PC-9 (cell line): ENCODE data around the gene SETD6. TPM values are rescaled to one million over a fixed set of nuclear protein-coding genes. Genes with fewer than 3 reads are reported as not detected.
"Not testable (repeated sequence)": the region's sequence is repeated elsewhere in the genome, so short reads cannot be mapped to it uniquely, and the experiment has no call there.

Experiments
- BruUV-seq: library from RNA; stranded (reverse); fragments of 400-500 nt; replicated peaks from 2 replicates; lab custom pipeline; 2021; lab: Mats Ljungman, UMichigan
- CTCF ChIA-PET: fragments of 300-600 bp; sonication (Branson Sonifier 250); formaldehyde crosslinking; loops from one replicate; lab custom pipeline; 2022; ENCODE audit warnings: antibody characterized with exemption; lab: Charles Lee
- POLR2A ChIA-PET: fragments of 300-600 bp; sonication (Branson Sonifier 250); formaldehyde crosslinking; loops from one replicate; lab custom pipeline; 2022; ENCODE audit warnings: antibody characterized with exemption; ENCODE audit not compliant: unreplicated experiment; lab: Charles Lee
- DNase-seq, 2 experiments: peaks; one replicate each; pipeline versions ENCODE4 v3.0.0 to v3.0.0-alpha.2; 2015 to 2022; ENCODE audit warnings: mixed read lengths in 1 of 2
- H2AFZ ChIP-seq: fragments of 200-600 bp; sonication (generic); 2 replicates; pipeline ENCODE4 v1.8.1; 2017; ENCODE audit warnings: antibody characterized with exemption
- H3F3A ChIP-seq: fragments of 200-600 bp; sonication (generic); 2 replicates; pipeline ENCODE4 v1.8.1; 2017; ENCODE audit warnings: antibody characterized with exemption, mild to moderate bottlenecking, low read depth; ENCODE audit not compliant: insufficient read depth
- H3K27ac ChIP-seq: fragments of 200-600 bp; sonication (generic); 2 replicates; pipeline ENCODE4 v1.6.1; 2016; ENCODE audit warnings: mixed run types
- H3K27me3 ChIP-seq: fragments of 200-600 bp; sonication (generic); 2 replicates; pipeline ENCODE4 v1.6.1; 2016; ENCODE audit warnings: low read depth, mixed run types; ENCODE audit not compliant: insufficient read depth
- H3K36me3 ChIP-seq: fragments of 200-600 bp; sonication (generic); 2 replicates; pipeline ENCODE4 v1.6.1; 2016; ENCODE audit warnings: low read depth, mixed run types
- H3K4me1 ChIP-seq: fragments of 200-600 bp; sonication (generic); replicated peaks from 2 replicates; pipeline ENCODE4 v1.6.1; 2016; ENCODE audit warnings: mixed run types; ENCODE audit not compliant: insufficient read depth
- H3K4me2 ChIP-seq: fragments of 200-600 bp; sonication (generic); 2 replicates; pipeline ENCODE4 v1.6.1; 2017; ENCODE audit warnings: mixed run types
- H3K4me3 ChIP-seq: fragments of 200-600 bp; sonication (generic); 2 replicates; pipeline ENCODE4 v1.6.1; 2016; ENCODE audit warnings: mixed run types
- H3K79me2 ChIP-seq: fragments of 200-600 bp; sonication (generic); 2 replicates; pipeline ENCODE4 v1.6.1; 2017; ENCODE audit warnings: low read depth, mixed run types
- H3K9me2 ChIP-seq: fragments of 200-600 bp; sonication (generic); 2 replicates; pipeline ENCODE4 v1.8.1; 2017; ENCODE audit warnings: mild to moderate bottlenecking; ENCODE audit not compliant: insufficient read depth
- H3K9me3 ChIP-seq: fragments of 200-600 bp; sonication (generic); 2 replicates; pipeline ENCODE4 v1.8.1; 2016; ENCODE audit warnings: low read depth; ENCODE audit not compliant: insufficient read depth
- H4K20me1 ChIP-seq: fragments of 200-600 bp; sonication (generic); 2 replicates; pipeline ENCODE4 v1.8.1; 2017; ENCODE audit not compliant: insufficient read depth
- EZH2 ChIP-seq: fragments of 200-600 bp; sonication (generic); IDR thresholded peaks from 2 replicates; pipeline ENCODE4 v1.8.0; 2017; ENCODE audit warnings: antibody characterized with exemption, low read depth
- intact Hi-C: fragments of 100-400 bp; cut with micrococcal nuclease; formaldehyde crosslinking; loops from one replicate; pipeline ENCODE4 v1.10.0; 2022; ENCODE audit not compliant: unreplicated experiment
- total RNA-seq: library from RNA; stranded (reverse); gene quantifications from 2 replicates; pipeline ENCODE4 v1.2.3, GENCODE V29; 2021
- TF ChIP-seq, protein P1 (sequence below): fragments of 200-600 bp; sonication (generic); conservative IDR thresholded peaks from 2 replicates; pipeline ENCODE4 v1.6.1; 2017; ENCODE audit warnings: mixed run types, antibody characterized with exemption, mild to moderate bottlenecking, moderate library complexity

SETD6 gene
- total RNA-seq, 1 experiment from 2014 or later: 21.4 TPM

DNA sequence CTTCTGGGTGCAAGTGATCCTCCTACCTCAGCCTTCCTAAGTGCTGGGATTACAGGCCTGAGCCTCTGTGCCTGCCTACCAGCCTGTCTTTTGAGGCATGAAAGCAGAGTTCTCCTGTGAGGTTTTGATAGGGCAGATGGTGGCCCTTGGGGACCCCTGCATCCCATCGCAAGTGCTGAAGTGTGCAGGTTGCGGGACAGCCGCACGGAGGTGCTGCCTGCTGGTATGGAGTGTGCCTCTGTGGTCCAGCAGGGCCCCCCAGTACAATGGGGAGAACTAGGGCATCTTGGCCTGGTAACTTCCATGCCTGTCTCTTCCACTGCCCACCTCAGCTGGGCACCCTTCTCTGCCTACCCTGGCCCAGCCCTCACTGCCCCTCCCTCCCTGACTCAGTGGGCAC is 25.3 kb upstream of the SETD6 start:
- ChIA-PET POLR2A (no interaction called here), CTCF (no interaction called here)
- Histone ChIP-seq H3K27ac (no peak overlapping the region), H3K27me3 (no peaks in the 10 kb centered on the region), H3K4me3 (no peak overlapping the region), H2AFZ (no peak overlapping the region), H3K4me1 (no peaks in the 10 kb centered on the region), H3K9me3 (no peaks in the 10 kb centered on the region), H3K36me3 (no peaks in the 10 kb centered on the region), H3F3A (no peaks in the 10 kb centered on the region), H3K4me2 (no peak overlapping the region), H4K20me1 (no peaks in the 10 kb centered on the region), H3K9me2 (no peaks in the 10 kb centered on the region), H3K79me2 (no peaks in the 10 kb centered on the region)
- DNase-seq: no peak
- BruUV-seq: no TSS peak
- TF ChIP-seq, protein P1, sequence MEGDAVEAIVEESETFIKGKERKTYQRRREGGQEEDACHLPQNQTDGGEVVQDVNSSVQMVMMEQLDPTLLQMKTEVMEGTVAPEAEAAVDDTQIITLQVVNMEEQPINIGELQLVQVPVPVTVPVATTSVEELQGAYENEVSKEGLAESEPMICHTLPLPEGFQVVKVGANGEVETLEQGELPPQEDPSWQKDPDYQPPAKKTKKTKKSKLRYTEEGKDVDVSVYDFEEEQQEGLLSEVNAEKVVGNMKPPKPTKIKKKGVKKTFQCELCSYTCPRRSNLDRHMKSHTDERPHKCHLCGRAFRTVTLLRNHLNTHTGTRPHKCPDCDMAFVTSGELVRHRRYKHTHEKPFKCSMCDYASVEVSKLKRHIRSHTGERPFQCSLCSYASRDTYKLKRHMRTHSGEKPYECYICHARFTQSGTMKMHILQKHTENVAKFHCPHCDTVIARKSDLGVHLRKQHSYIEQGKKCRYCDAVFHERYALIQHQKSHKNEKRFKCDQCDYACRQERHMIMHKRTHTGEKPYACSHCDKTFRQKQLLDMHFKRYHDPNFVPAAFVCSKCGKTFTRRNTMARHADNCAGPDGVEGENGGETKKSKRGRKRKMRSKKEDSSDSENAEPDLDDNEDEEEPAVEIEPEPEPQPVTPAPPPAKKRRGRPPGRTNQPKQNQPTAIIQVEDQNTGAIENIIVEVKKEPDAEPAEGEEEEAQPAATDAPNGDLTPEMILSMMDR: no peak
- no peak for TF ChIP-seq EZH2
- intact Hi-C loops: no loop called here

DNA sequence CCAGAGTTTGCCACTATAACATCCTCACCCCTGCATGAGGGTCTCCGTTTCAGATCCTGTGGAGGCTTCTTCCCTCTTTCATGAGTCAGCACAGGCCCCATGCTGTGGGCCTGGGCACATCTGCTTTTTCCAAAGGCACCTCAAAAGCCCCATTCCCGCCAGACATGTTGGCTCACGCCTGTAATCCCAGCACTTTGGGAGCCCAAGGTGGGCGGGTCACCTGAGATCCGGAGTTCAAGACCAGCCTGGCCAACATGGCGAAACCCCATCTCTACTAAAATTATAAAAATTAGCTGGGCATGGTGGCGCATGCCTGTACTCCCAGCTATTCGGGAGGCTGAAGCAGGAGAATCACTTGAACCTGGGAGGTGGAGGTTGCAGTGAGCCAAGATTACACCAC is 24.8 kb upstream of the SETD6 start:
- H3K4me3 ChIP-seq, H3K36me3 ChIP-seq, H3K9me3 ChIP-seq, H3K4me2 ChIP-seq, POLR2A ChIA-PET, H3F3A ChIP-seq, BruUV-seq, DNase-seq, H3K27ac ChIP-seq, H3K27me3 ChIP-seq, H2AFZ ChIP-seq, intact Hi-C loops, H4K20me1 ChIP-seq, H3K79me2 ChIP-seq, CTCF ChIA-PET, H3K4me1 ChIP-seq, H3K9me2 ChIP-seq: not testable (repeated sequence)

DNA sequence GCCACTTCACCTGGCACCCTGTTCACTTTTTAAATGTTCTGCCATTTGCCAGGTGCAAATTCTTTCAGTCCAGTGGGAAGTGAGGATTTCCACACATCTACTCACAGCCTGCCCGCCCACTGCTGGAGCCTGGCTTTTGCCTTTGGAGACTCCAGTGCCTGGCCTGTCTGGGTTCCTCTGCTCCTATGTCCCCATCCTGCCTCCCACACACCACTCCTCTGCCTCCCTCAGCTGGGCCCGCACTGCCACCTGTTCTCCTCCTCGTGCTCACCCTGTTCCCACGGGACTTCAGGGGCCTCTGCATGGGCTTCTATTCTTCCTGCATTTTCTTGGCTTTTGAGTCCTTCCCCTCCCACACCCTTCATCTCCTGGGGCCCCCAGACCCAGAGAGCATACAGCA is 23.3 kb upstream of the SETD6 start:
- no peak overlapping the region for H3K27ac ChIP-seq
- intact Hi-C loops: no loop called here

More for the DNA sequence above, 23.3 kb upstream of the SETD6 start:
- TF ChIP-seq, protein P1: no peak
- TF ChIP-seq EZH2: no peak
- Histone ChIP-seq H4K20me1 (no peaks in the 10 kb centered on the region), H3F3A (peaks cover 6% of the 10 kb centered on the region; the same call in 1 of the 2 replicates), H3K4me1 (no peaks in the 10 kb centered on the region), H3K36me3 (no peaks in the 10 kb centered on the region), H3K9me2 (no peaks in the 10 kb centered on the region), H3K79me2 (no peaks in the 10 kb centered on the region), H3K4me2 (no peak overlapping the region), H3K27me3 (no peaks in the 10 kb centered on the region), H3K4me3 (no peak overlapping the region), H3K9me3 (no peaks in the 10 kb centered on the region), H2AFZ (no peak overlapping the region)
- ChIA-PET CTCF (no interaction called here), POLR2A (interaction anchor here (0.6 kb wide), 1 partner anchor 156 kb away, joined by 3 read pairs; no protein-coding TSS in a partner anchor)
- no peak for DNase-seq
- BruUV-seq: no TSS peak
